Panc1 (cell line): ENCODE data around the gene BAX.

Source experiments
- CTCF ChIP-seq: fragments of 450-650 bp; IDR thresholded peaks from 2 replicates; pipeline ENCODE4 v1.5.1; 2017; ENCODE audit warnings: mild to moderate bottlenecking
- POLR2AphosphoS5 ChIP-seq: IDR thresholded peaks from 2 replicates; pipeline ENCODE4 v1.6.1; 2012; ENCODE audit warnings: mild to moderate bottlenecking, low read depth, low read length, moderate library complexity
- REST ChIP-seq, 2 experiments: IDR thresholded peaks; 2 replicates each; pipeline ENCODE4 v1.6.1; 2011 to 2012; ENCODE audit warnings: low read depth in 2 of 2, control low read depth in 1 of 2, low read length in 1 of 2, mild to moderate bottlenecking in 1 of 2, moderate library complexity in 1 of 2; ENCODE audit not compliant: insufficient read depth in 1 of 2
- TCF7L2 ChIP-seq: IDR thresholded peaks from 2 replicates; pipeline ENCODE4 v1.6.1; 2011; ENCODE audit warnings: mild to moderate bottlenecking, low read depth, low read length, inconsistent platforms

- TF ChIP-seq CTCF (no peak), REST (IDR thresholded peaks at IDR 0.05; ENCODE audit: insufficient read depth in 1 of 2, low read depth in 2 of 2, low read length in 1 of 2) (no peak), POLR2AphosphoS5 (no peak), TCF7L2 (no peak)
Measured at GRCh38 chr19:48905664-48906063, 49.0 kb upstream of the BAX start.
